Caki2 (cell line): ENCODE results near the gene SLC25A15. TPM values are rescaled to one million over a fixed set of nuclear protein-coding genes. Genes with fewer than 3 reads are reported as not detected.

Source experiments
- DNase-seq: peaks from one replicate; pipeline ENCODE4 v3.0.0-alpha.2; 2015; ENCODE audit warnings: low read depth
- in situ Hi-C: cut with HindIII; loops from 2 replicates; pipeline ENCODE4 v1.10.0; 2016; ENCODE audit warnings: low sequenced_read_pairs, low pct_unique_long_range_greater_than_20kb, mixed read lengths
- total RNA-seq: library from RNA; depleted of rRNA; stranded (reverse); fragments of >200 nt; shearing (Covaris generic); gene quantifications from 2 replicates; pipeline ENCODE4 v1.2.3, GENCODE V29; 2014; ENCODE audit warnings: low replicate concordance; rRNA removed

Gene SLC25A15
- total RNA-seq: 26.4 and 26.7 TPM in 2 replicates

GRCh38 chr13:40789275-40790153, at the start of gene SLC25A15:
Gene SLC25A15, plus strand, starts transcription at chr13:40789611. Its CDS starts 3,616 bp downstream, at chr13:40793227.
- peak; percentile 83 for DNase-seq
- in situ Hi-C loops: no loop called here

DNA sequence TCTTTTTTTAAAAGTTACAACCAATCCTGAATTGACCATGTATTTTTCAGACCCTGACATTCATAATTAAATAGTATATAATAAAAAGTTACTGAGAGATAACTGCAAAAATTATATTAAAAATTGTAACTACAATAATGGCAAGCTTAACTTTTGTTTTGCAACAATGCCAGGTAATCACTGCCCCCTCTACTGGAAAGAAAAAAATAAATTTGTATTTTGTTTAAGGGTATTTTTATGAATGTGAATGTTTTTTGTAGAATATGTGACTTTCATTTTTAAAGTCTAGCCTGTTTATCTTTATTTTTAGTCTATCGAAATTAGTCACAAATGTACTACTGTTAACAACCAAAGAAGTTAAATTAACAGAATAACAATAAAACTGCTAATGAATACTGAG, 40.1 kb upstream of the SLC25A15 start:
- DNase-seq: no peak
- in situ Hi-C loops: no loop called here

DNA sequence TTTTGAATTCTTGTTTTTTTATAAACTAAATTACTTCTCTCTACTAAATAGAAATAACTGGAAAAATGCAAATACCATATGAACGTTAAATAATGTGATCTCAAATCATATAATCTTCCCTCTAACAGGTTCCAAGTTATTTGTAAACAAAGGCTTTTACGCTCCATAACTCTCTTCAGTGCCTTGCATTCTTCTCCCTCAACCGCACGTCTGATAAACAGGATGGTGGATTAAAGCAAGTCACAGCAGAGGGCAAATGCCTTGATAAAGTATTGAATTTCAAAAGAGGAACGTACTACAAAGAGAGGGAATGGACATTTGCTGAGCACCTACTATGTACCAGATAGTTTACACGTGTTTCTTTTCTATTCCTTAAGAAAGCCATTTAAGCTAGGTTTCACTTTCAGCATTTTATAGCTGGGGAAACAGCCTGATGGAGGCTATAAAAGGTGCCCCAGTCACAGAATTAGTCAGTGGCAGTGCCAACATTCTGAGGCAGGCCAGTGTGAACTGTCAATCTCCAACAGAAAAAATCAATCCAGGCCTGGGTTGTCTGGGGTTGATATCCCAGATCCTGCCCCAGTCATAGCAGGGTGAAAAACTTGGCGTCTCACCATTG, 34.2 kb upstream of the SLC25A15 start:
- in situ Hi-C loops: no loop called here

GRCh38 chr13:40756042-40756441, 33.4 kb upstream of the SLC25A15 start:
- in situ Hi-C loops: no loop called here
- DNase-seq: no peak

More for the DNA sequence above, 34.2 kb upstream of the SLC25A15 start:
- no peak for DNase-seq

DNA sequence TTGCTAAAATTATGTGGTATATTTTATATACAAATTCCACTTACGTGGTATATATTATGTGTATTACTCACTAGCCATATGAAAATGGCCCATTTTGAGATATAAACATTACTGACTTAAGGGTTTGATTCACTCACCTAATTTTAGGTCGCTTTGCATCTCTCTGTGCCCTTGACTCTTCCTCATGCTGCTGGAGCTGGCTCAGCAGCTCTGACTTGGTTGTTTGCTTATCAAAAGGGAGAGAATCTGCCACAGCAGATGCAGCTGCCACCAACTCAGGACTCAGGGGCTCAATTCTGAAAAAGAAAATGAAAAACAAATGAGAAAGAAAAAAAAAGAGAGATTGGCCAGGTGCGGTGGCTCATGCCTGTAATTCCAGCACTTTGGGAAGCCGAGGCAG, 30.6 kb upstream of the SLC25A15 start:
- no peak for DNase-seq
- in situ Hi-C loops: no loop called here

GRCh38 chr13:40762849-40763248, 26.6 kb upstream of the SLC25A15 start:
- no peak for DNase-seq
- in situ Hi-C loops: no loop called here

GRCh38 chr13:40764587-40765403, 24.6 kb upstream of the SLC25A15 start:
- no peak for DNase-seq
- in situ Hi-C loops: no loop called here

- DNase-seq: no peak
Observed at GRCh38 chr13:40765602-40766001, 23.8 kb upstream of the SLC25A15 start.

GRCh38 chr13:40769970-40770369, 19.4 kb upstream of the SLC25A15 start:
- DNase-seq: no peak
- in situ Hi-C loops: no loop called here

More at GRCh38 chr13:40765602-40766001, 23.8 kb upstream of the SLC25A15 start:
- in situ Hi-C loops: no loop called here

DNA sequence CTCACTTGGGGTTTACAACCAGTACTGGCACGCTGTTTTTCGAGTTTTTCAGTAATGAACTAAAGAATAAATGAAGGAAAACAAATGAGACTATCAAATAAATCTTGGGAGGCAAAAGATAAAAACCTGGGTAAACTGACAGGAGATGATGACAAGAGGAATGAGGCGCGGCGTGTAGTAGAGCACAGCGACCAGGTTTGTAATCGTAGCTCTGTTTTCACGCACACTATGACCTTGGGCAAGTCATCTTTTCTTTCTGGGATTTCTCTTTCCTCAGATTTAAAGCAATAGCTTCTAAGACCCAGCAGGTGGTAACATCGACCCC, 18.8 kb upstream of the SLC25A15 start:
- DNase-seq: peak; percentile 5
- in situ Hi-C loops: no loop called here

GRCh38 chr13:40770934-40771618, 18.3 kb upstream of the SLC25A15 start, which contains the start of gene MRPS31:
Gene MRPS31, minus strand, starts transcription at chr13:40771190. Its CDS starts 54 bp downstream, at chr13:40771136.
- peak; percentile 93 for DNase-seq
- in situ Hi-C loops: no loop called here

DNA sequence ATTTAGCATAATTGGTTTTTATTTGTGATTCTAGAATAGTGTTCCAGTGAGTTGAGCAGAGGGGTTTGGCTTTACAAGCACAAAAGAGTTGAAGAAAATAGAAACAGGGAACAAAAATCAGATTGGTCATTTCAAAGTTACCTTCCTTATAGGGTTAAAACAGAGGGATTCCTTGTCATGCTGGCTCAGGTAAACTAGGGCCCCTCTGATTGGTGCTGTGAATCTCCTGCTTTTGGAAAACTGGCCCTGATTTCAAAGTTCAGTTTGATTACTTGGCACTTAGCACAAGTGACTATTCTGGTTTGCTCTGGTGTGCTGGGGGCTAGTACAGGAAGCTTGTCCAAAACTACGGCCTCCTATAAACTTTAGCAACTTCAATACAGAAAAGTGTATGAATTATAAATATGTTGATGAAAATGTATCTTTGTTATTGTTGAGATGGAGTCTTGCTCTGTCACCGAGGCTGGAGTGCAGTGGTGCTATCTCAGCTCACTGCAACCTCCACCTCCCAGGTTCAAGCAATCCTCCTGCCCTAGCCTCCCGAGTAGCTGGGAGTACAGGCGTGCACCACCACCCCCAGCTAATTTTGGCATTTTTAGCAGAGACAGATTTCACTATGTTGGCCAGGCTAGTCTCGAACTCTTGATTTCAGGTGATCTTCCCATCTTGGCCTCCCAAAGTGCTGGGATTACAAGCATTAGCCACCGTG, 16.5 kb upstream of the SLC25A15 start:
- in situ Hi-C loops: no loop called here
- DNase-seq: no peak

- DNase-seq: no peak
- in situ Hi-C loops: no loop called here
Observed at GRCh38 chr13:40774672-40775071, 14.7 kb upstream of the SLC25A15 start.

DNA sequence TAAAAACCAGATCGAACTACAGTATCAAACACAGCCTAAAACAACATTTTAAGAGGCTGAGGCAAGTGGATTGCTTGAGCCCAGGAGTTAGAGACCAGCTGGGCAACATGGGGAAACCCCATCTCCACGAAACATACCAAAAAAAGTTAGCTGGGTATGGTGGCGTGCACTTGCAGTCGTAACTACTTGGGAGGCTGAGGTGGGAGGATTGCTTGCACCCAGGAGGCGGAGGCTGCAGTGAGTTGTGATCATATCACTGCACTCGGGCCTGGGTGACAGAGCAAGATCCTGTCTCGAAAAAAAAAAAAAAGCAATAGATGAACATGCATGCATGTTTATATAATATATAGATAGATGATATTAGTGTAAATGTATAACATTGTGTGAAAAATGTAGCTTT, 13.2 kb upstream of the SLC25A15 start:
- in situ Hi-C loops: no loop called here
- no peak for DNase-seq

DNA sequence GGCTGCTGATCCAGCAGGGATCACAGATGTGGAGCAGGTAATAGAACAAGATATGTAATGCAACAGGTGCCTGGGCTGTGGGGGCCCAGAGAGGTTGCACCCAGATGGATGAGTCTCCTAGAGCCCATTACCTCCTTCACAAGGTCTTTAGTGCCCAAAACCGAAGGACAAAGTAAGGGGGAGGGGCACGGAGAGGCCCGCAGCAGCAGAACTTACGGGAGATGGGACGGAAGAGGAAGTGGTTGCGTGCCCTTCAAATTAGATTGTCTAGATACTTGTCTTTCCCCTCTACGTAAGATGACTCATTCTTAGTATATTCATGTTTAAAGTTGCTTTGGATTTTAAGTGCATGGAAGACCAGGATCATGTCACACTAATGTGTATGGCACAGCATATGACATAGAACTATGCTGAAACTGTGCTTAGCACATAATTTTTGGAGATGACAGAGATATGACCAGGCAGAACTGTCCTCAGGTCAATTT, 12.7 kb upstream of the SLC25A15 start:
- no peak for DNase-seq
- in situ Hi-C loops: no loop called here

DNA sequence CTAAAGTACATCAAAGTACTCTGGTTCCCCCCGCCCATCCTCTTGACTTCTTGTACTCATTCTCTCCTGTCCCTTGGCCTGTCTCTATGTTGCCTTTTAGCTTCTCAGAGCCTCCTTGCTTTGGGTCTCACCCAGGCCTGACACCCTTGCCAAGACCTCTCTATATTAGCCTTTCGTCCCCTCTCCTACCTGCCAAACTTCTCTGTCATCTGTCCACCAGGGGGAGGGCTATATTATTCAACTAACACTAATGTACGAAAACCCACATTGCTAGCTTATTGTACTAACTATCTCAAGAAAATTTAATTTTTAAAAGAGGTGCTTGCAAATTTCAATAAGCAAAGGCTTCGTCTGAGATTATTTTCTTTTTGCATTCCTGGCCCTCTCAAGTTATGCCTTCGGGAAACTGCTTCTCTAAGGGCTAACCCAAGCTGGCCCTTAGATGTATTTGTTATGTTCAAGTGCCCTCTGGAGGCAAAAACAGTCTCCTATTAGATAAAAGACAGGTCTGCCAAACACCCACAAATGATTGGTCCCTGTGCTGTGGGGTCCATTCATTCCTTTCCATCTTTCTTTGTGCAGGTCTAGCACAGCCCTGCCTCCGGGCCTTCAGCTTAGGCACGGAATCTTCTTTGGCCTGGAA, 12.1 kb upstream of the SLC25A15 start:
- in situ Hi-C loops: no loop called here
- DNase-seq: peak; percentile 61

DNA sequence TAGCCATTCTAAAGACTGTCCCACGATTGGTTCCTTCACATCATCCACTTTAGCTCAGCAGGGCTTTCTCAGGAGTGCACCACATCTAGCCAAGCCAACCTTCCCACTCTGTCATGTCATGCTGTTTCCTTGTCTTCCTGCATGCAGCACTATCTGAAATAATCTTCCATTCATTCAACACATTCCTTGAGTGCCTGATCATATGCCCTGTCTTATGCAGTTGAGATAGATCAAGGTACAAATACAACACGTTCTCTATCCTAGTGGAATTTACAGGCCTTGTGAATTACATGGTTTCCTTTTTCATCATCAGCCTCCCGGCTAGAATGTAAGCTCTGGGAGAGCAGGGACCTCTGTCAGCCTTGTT, 11.6 kb upstream of the SLC25A15 start:
- no peak for DNase-seq
- in situ Hi-C loops: no loop called here
